Measurements from ENCODE around the gene COG5.

DNA sequence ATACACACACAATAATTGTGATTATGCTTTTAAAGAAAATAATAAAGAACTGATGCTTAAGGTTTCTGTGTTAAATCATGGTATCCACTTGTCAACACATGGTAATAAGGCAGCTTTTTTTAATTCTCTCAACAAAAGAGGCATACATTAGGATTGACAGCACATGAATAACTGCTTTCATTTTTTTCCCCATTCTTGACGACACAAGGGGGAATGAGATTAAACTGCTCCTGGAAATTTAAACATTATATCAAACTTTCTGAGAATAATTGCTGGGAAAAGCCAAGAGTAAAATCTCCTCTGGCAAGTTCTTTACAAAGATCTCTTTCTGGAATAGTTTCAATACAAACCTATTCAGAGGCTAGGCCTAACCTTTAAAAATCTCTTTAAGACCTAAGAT, 192.9 kb downstream of the COG5 start:
- TF ChIP-seq SIN3A (IDR thresholded peaks at IDR 0.05; ENCODE audit: borderline replicate concordance, insufficient read depth, low read length) (no peak), POLR2AphosphoS5 (IDR thresholded peaks at IDR 0.05; ENCODE audit: low read depth, low read length) (no peak), FOXP2 (optimal IDR thresholded peaks at IDR 0.05; ENCODE audit: borderline replicate concordance, extremely low read depth, extremely low read length, insufficient read depth) (no peak)
- TF ChIP-seq, protein P1, sequence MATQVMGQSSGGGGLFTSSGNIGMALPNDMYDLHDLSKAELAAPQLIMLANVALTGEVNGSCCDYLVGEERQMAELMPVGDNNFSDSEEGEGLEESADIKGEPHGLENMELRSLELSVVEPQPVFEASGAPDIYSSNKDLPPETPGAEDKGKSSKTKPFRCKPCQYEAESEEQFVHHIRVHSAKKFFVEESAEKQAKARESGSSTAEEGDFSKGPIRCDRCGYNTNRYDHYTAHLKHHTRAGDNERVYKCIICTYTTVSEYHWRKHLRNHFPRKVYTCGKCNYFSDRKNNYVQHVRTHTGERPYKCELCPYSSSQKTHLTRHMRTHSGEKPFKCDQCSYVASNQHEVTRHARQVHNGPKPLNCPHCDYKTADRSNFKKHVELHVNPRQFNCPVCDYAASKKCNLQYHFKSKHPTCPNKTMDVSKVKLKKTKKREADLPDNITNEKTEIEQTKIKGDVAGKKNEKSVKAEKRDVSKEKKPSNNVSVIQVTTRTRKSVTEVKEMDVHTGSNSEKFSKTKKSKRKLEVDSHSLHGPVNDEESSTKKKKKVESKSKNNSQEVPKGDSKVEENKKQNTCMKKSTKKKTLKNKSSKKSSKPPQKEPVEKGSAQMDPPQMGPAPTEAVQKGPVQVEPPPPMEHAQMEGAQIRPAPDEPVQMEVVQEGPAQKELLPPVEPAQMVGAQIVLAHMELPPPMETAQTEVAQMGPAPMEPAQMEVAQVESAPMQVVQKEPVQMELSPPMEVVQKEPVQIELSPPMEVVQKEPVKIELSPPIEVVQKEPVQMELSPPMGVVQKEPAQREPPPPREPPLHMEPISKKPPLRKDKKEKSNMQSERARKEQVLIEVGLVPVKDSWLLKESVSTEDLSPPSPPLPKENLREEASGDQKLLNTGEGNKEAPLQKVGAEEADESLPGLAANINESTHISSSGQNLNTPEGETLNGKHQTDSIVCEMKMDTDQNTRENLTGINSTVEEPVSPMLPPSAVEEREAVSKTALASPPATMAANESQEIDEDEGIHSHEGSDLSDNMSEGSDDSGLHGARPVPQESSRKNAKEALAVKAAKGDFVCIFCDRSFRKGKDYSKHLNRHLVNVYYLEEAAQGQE (IDR thresholded peaks at IDR 0.05; ENCODE audit: insufficient read depth in 1 of 2, low read depth in 2 of 2, low read length in 2 of 2), result no peak

All from PFSK-1 (cell line).